Activated CD4-positive, CD25-positive, alpha-beta regulatory T cell treated with anti-CD3 and anti-CD28 coated beads, Interleukin-2, amount 50 U/mL, for 24 hours (primary cell): ENCODE data around the gene SYNE2.
"Not testable (repeated sequence)": the region's sequence is repeated elsewhere in the genome, so short reads cannot be mapped to it uniquely, and the experiment has no call there.

Source experiments
- ATAC-seq, 2 donors: fragments of 150-1000 bp; cut with Tn5 transposase; one replicate each; pipeline ENCODE4 v1.10.0; 2021; ENCODE audit warnings: mild to moderate bottlenecking in 1 of 2, moderate library complexity in 1 of 2

SYNE2 gene

GRCh38 chr14:64038841-64039542, 186.2 kb downstream of the SYNE2 start:
- ATAC-seq: peak; percentile 38 to 44

GRCh38 chr14:64040044-64040443, 187.2 kb downstream of the SYNE2 start:
- no peak for ATAC-seq

GRCh38 chr14:64043296-64043695, 190.5 kb downstream of the SYNE2 start:
- not testable (repeated sequence) for ATAC-seq

- no peak for ATAC-seq
Measured at GRCh38 chr14:64045091-64045490, 192.3 kb downstream of the SYNE2 start.

GRCh38 chr14:64049616-64050381, 197.0 kb downstream of the SYNE2 start:
- no peak for ATAC-seq

- ATAC-seq: no peak
Measured at GRCh38 chr14:64053694-64054669, 201.2 kb downstream of the SYNE2 start.

GRCh38 chr14:64059454-64060198, 206.8 kb downstream of the SYNE2 start:
- ATAC-seq: no peak

- no peak for ATAC-seq
Measured at GRCh38 chr14:64060199-64060545, 207.4 kb downstream of the SYNE2 start.

- ATAC-seq: no peak
Measured at GRCh38 chr14:64060648-64061096, 207.9 kb downstream of the SYNE2 start.

GRCh38 chr14:64061115-64061514, 208.3 kb downstream of the SYNE2 start:
- ATAC-seq: no peak

GRCh38 chr14:64061706-64062105, 208.9 kb downstream of the SYNE2 start:
- no peak for ATAC-seq

- no peak for ATAC-seq
Measured at GRCh38 chr14:64062381-64063115, 209.7 kb downstream of the SYNE2 start.

- ATAC-seq: no peak
Measured at GRCh38 chr14:64064447-64064846, 211.6 kb downstream of the SYNE2 start.

- no peak for ATAC-seq
Measured at GRCh38 chr14:64069634-64070359, 217.0 kb downstream of the SYNE2 start.

- ATAC-seq: no peak
Measured at GRCh38 chr14:64074961-64075612, 222.3 kb downstream of the SYNE2 start.

GRCh38 chr14:64075613-64076005, 222.8 kb downstream of the SYNE2 start:
- ATAC-seq: no peak

GRCh38 chr14:64080452-64080851, 227.6 kb downstream of the SYNE2 start:
- no peak for ATAC-seq

- no peak for ATAC-seq
Measured at GRCh38 chr14:64081174-64081746, 228.5 kb downstream of the SYNE2 start.

GRCh38 chr14:64082837-64083236, 230.0 kb downstream of the SYNE2 start:
- no peak for ATAC-seq

- ATAC-seq: no peak
Measured at GRCh38 chr14:64088647-64088964, 235.8 kb downstream of the SYNE2 start.
